ENCODE data around the gene MYCN.

Gene MYCN

DNA sequence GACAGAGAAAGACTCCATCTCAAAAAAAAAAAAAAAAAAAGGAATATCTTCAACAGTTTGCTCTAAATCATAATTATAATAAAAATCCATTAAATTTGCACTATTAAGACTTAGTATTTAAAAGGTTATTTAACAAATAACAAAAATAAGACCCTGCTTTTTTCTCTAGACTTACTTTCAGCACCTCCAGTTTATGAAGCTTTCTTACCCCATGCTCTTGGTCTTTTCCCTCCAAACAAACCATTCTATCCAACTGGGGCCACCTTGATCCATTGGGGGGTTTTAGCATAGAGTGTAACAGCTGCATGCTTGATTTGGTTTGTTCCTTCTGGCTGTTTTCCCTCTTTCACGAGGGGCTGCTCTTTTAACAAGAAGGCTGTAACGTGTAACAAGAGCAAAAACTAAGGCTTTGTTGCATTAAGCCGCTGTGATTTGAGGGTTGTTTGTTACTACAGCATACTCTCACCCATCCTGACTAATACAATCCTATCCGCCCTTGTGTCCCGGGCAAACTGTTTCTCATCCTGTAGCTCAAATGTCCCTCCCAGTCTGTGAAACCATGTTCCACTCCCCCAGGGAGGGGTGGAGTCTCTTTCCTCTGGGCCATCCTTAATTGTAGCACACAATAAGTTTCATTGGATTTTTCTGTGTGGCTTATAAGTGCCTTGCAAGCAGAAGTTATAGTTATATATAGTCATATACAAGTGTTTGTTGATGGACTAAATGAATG, 9.6 kb upstream of the MYCN start:
- Histone ChIP-seq H3K4me2 (ENCODE audit: low read length) (no peak overlapping the region), H3K4me3 (ENCODE audit: low read depth, low read length) (no peak overlapping the region), H3K27ac (no peak overlapping the region), H3K36me3 (ENCODE audit: control insufficient read depth, insufficient read depth, low read length) (no peaks in the 10 kb centered on the region), H3K79me2 (no peaks in the 10 kb centered on the region), H3K9ac (no peak overlapping the region), H2AFZ (no peak overlapping the region), H3K27me3 (ENCODE audit: control insufficient read depth, insufficient read depth, low read length) (no peaks in the 10 kb centered on the region), H3K4me1 (no peaks in the 10 kb centered on the region), H3K9me3 (ENCODE audit: control insufficient read depth, low read length) (no peaks in the 10 kb centered on the region)
- TF ChIP-seq, protein P1, sequence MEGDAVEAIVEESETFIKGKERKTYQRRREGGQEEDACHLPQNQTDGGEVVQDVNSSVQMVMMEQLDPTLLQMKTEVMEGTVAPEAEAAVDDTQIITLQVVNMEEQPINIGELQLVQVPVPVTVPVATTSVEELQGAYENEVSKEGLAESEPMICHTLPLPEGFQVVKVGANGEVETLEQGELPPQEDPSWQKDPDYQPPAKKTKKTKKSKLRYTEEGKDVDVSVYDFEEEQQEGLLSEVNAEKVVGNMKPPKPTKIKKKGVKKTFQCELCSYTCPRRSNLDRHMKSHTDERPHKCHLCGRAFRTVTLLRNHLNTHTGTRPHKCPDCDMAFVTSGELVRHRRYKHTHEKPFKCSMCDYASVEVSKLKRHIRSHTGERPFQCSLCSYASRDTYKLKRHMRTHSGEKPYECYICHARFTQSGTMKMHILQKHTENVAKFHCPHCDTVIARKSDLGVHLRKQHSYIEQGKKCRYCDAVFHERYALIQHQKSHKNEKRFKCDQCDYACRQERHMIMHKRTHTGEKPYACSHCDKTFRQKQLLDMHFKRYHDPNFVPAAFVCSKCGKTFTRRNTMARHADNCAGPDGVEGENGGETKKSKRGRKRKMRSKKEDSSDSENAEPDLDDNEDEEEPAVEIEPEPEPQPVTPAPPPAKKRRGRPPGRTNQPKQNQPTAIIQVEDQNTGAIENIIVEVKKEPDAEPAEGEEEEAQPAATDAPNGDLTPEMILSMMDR (IDR thresholded peaks at IDR 0.05), result no peak

DNA sequence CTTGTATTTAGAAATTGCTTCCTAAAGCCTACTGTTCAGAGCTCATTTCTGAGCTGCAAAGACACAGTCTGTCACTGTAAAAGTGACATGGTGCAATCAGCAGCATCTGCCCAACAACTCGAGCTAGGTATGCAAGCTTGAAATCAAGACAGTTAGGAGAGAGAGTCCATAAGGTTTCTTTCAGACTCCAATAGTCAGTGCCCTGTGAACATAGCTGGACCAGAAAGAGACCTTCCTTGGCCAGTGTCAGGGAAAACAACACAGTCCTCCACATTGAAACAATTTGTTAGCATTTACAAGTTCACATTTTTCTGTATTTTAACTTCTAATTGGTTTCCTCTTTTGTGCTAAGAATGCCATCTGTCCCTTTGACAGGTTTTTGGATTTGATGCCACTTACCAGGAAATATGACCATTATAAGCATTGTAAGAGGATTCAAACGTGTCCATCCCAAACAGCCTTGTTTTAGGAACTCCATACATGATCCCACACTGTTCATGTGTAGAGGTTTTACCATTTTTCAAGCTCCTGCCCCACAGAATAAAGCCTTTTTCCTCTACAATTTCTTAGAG, 8.9 kb upstream of the MYCN start:
- H3K9me3 ChIP-seq (ENCODE audit: control insufficient read depth, low read length), result no peaks in the 10 kb centered on the region
- H3K27me3 ChIP-seq (ENCODE audit: control insufficient read depth, insufficient read depth, low read length), result no peaks in the 10 kb centered on the region
- H3K4me1 ChIP-seq, result no peaks in the 10 kb centered on the region
- no peak overlapping the region for H3K4me3 ChIP-seq (ENCODE audit: low read depth, low read length)
- no peaks in the 10 kb centered on the region for H3K79me2 ChIP-seq
- H3K9ac ChIP-seq, result no peak overlapping the region
- no peak overlapping the region for H3K4me2 ChIP-seq (ENCODE audit: low read length)
- H3K36me3 ChIP-seq (ENCODE audit: control insufficient read depth, insufficient read depth, low read length), result no peaks in the 10 kb centered on the region
- H3K27ac ChIP-seq, result no peak overlapping the region
- TF ChIP-seq, protein P1 (IDR thresholded peaks at IDR 0.05), result no peak
- H2AFZ ChIP-seq, result no peak overlapping the region

DNA sequence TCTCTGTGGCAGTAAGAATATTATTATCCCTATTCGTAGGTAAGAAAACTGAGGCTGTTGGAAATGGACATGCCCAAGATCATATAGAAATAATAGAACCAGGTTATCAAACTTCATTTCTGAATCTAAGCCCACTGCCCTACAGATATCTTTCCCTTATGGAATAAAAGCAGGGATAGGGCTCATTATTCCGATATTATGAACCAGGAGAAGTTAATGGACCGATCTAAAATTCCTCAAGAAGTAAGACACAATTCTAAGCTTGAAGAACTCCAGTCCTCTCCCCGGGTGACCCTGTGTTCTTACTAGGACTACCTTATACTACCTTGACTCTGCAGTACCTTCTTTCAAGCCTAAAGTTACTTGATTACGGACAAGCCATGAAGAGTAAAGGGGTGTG, 8.4 kb upstream of the MYCN start:
- no peaks in the 10 kb centered on the region for H3K36me3 ChIP-seq (ENCODE audit: control insufficient read depth, insufficient read depth, low read length)
- H3K4me3 ChIP-seq (ENCODE audit: low read depth, low read length), result no peak overlapping the region
- no peaks in the 10 kb centered on the region for H3K79me2 ChIP-seq
- H3K9ac ChIP-seq, result no peak overlapping the region
- no peaks in the 10 kb centered on the region for H3K9me3 ChIP-seq (ENCODE audit: control insufficient read depth, low read length)
- H2AFZ ChIP-seq, result no peak overlapping the region
- no peak overlapping the region for H3K27ac ChIP-seq
- H3K4me1 ChIP-seq, result no peaks in the 10 kb centered on the region
- H3K4me2 ChIP-seq (ENCODE audit: low read length), result no peak overlapping the region
- no peaks in the 10 kb centered on the region for H3K27me3 ChIP-seq (ENCODE audit: control insufficient read depth, insufficient read depth, low read length)
- TF ChIP-seq, protein P1 (IDR thresholded peaks at IDR 0.05), result no peak

DNA sequence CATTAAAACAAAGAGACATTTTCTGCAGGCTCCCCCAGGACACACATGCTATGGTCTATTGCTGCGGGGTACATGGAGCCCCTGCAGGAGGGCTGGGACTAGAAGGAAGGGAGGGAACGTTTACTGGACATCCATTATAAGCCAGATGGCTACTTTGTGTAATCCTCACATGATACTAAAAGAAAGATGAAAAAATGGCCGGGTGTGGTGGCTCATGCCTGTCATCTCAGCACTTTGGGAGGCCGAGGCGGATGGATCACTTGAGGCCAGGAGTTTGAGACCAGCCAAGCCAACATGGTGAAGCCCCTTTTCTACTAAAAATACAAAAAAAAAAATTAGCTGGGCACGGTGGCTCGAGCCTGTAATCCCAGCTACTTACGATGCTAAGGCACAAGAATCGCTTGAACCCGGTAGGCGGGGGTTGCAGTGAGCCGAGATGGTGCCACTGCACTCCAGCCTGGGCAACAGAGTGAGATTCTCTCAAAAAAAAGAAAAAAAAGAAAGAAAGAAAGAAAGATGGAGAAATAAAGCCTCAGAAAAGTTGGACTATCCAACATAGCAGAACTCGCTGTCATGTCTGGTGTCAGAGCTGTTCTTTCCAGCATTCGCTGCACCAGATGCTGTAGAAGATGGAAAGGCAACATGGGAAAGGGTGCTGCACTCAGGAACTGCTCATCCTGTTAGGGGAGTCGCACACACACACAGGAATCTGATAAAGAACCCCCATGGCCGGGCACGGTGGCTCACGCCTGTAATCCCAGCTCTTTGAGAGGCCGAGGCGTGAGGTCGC, 7.8 kb upstream of the MYCN start:
- Histone ChIP-seq H3K27ac (no peak overlapping the region), H3K4me2 (ENCODE audit: low read length) (no peak overlapping the region), H3K27me3 (ENCODE audit: control insufficient read depth, insufficient read depth, low read length) (no peaks in the 10 kb centered on the region), H3K9me3 (ENCODE audit: control insufficient read depth, low read length) (no peaks in the 10 kb centered on the region), H3K4me3 (ENCODE audit: low read depth, low read length) (no peak overlapping the region), H3K9ac (no peak overlapping the region), H3K4me1 (no peaks in the 10 kb centered on the region), H3K36me3 (ENCODE audit: control insufficient read depth, insufficient read depth, low read length) (no peaks in the 10 kb centered on the region), H2AFZ (no peak overlapping the region), H3K79me2 (no peaks in the 10 kb centered on the region)
- TF ChIP-seq, protein P1 (IDR thresholded peaks at IDR 0.05), result no peak

Data from parathyroid adenoma (tissue), 2 donors.